Neural cell (in vitro differentiated cells): ENCODE results near the gene COL27A1.

ENCODE experiments used
- CTCF ChIP-seq: fragments of 450-650 bp; IDR thresholded peaks from 2 replicates; pipeline ENCODE4 v1.5.1; 2014; ENCODE audit warnings: antibody characterized with exemption, mild to moderate bottlenecking, moderate library complexity; ENCODE audit not compliant: poor library complexity, severe bottlenecking
- EZH2 ChIP-seq: fragments of 200-600, 300-800 bp; shearing (Covaris generic), sonication (generic); IDR thresholded peaks from 2 replicates; pipeline ENCODE4 v1.6.1; 2014; ENCODE audit warnings: antibody characterized with exemption, low read length, borderline replicate concordance, mild to moderate bottlenecking; ENCODE audit not compliant: insufficient read depth, poor library complexity, severe bottlenecking
- MXI1 ChIP-seq: fragments of 450-650 bp; conservative IDR thresholded peaks from 2 replicates; pipeline ENCODE4 v1.6.1; 2014; ENCODE audit warnings: antibody characterized with exemption, mild to moderate bottlenecking; ENCODE audit not compliant: poor library complexity, severe bottlenecking
- POLR2AphosphoS5 ChIP-seq: IDR thresholded peaks from 2 replicates; pipeline ENCODE4 v1.6.1; 2012
- REST ChIP-seq: IDR thresholded peaks from 2 replicates; pipeline ENCODE4 v1.6.1; 2012; ENCODE audit warnings: borderline replicate concordance
- TAF1 ChIP-seq: IDR thresholded peaks from 2 replicates; pipeline ENCODE4 v1.6.1; 2012; ENCODE audit warnings: low read depth

GRCh38 chr9:114169029-114169951, 14.0 kb downstream of the COL27A1 start:
- no peak for TF ChIP-seq MXI1
- TF ChIP-seq TAF1 = no peak
- no peak for TF ChIP-seq REST
- no peak for TF ChIP-seq CTCF
- no peak for TF ChIP-seq EZH2
- TF ChIP-seq POLR2AphosphoS5 = no peak
